Stimulated activated CD8-positive, alpha-beta memory T cell treated with anti-CD3 and anti-CD28 coated beads, Interleukin-15, amount 100 ng/mL, for 1 hour (primary cell): ENCODE measurements around the gene MRM2.

Experiments
- DNase-seq: peaks from one replicate; pipeline ENCODE4 v3.0.0-alpha.2; 2020; ENCODE audit warnings: low read depth

Gene MRM2

DNA sequence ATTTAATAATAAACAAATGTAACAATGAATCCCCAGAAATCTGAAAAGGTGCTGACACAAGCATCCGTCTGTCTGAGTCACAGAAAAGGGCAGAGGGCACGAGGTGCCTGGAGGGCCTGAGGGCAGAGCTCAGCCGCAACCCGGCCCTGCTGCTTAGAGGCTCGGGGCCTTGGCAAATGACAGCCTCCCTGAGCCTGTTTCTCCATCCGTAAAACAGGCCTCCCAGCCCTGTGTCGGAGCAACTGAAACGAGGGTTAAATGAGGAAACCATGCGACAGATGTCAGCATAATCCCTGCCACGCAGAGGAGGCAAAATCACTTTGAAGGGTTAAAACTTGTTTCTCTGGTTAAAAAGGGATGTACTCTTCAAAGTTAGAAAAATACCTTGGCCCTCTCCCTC, 24.9 kb upstream of the MRM2 start:
- no peak for DNase-seq

DNA sequence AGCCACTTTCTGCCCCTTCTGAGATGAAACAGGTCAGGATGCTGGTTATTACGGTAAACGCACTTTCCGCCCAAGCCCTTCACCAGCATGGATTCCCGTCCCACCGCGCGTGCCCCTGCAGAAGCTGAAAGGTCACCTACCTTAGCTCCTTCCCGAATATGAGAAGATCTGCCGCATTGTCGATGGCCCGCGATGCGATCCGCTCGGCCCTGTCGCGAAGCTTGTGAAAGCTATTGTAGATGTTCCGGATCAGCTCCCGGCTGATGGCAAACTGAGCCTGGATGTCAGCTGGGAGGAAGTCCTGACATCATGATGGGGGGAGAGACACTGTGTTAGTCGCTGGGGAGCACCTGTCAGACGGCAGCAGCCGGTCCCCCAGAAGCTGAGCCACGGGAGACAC, 22.2 kb upstream of the MRM2 start:
- no peak for DNase-seq

DNA sequence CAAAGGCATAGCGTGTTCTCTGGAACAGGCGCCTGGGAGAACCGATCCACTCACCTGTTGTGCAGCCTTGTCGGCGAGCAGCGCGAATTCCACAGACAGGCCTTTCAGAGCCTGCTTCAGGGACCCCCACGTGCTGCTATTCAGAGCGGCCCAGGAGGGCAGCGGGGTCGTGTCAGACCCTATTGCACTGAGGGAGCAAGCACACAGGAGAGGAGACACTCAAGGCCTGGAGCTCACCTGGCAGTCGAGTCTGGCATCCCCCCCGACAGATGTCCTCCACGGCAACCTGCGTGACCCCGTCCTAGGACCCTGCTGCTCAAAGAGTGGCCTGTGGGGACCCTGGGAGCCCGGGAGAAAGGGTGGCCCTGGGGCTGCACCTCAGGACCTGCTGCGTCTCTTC, 21.2 kb upstream of the MRM2 start:
- DNase-seq = no peak

DNA sequence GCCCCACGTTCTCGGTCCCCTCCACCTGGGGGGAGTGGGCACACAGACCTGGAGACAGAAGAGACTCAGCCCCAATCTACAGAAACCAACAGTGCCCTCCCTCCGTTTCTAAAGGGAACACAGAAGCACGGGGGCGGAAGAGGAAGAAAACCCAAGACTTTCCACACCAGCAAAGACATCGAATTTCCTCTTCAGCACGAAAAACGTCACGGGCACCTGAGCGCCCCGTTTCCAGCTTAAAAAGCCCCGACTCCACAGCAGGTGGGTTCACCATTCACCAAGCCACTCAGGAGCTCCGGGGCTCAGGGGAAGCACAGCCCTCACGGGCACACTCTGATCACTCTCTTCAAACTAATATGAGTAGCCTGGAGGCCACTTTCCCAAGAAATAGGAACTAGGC, 19.6 kb upstream of the MRM2 start:
- peak; percentile 7 for DNase-seq

DNA sequence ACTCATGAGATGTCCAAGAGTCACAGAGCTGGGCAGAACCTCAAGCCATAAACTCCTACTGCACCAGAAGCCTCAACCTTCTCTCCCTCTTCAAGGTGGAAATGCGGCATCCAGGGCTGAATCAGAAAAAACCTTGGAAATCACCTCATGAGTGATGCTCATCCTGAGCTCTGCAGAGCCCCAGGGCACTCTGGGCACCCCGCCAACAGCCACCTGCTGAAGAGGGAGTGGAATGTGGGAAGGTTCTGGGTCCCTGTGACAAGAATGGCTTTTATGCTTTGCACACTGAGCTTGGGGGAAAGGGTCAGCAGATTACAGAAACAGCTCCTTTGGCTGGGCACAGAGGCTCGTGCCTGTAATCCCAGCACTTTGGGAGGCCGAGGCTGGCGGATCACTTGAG, 18.8 kb upstream of the MRM2 start:
- no peak for DNase-seq

DNA sequence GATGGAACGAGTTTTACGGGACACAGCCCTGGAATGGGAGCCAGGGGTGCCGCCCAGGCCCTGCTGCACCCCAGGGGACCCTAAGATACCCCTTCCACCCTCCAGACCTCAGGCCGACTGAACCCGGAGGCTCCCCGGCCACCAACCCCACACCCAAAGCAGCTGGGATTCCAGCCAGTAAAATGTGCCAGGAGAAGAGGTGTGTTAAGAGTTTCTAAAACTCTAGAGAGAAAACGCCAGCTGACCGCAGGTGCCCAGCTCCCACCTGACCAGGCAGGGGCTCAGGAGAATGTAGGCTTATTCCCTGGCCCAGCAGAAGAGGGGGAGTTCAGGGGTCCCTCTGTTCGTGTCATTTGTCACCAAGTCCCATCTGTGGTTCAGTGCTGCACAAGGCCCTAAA, 17.5 kb upstream of the MRM2 start:
- no peak for DNase-seq

DNA sequence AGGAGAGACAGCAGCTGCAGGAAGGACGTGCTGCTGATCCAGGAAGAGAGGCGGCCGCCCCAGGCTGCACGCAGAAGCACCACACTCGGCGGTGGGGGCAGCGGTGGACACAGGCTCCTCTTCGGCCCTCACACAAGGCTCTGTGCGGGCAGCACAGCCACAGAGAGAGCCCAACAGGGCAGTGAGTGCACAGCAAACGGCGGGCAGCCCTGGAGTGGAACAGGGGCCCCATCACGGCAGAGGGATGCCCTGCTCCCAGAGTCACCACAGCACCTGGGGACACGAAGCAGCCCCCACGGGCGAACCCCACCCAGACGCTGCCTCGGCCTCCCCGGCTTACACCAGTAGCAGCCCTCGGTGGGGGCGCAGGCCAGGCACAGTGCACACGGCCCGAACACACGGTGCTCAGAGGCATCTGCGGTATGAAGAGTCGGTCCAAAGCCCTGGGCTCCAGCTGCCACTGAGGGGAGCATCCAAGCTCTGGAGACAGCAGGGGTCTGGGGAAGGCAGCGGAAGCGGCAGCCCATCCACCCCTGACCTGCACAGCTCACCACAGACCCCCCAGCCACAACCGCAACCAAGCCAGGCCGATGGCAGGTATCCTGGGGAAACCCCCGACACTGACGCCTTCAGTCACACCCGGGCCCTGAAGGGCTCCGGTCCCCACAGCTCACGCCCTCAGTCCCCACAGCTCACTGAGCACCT, 16.8 kb upstream of the MRM2 start:
- DNase-seq = no peak

DNA sequence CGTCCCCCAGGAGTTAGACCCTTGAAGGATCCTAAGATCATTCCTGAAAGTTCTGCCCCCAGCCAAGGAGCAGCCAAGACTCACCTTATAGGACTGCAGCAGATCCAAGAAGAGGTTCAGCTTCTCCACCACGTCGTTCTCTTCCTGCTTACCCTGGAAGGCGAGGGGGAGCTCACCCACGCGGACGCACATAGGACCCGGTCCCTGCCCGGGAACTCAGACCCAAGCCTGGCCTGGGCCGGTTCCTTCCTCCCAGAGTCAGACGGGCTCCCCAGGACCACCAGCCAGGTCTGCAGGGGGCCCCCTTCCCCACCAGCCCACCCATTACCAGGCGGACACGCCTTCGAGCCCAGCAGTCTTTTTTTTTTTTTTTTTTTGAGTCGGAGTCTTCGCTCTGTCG, 15.6 kb upstream of the MRM2 start:
- DNase-seq = no peak

DNA sequence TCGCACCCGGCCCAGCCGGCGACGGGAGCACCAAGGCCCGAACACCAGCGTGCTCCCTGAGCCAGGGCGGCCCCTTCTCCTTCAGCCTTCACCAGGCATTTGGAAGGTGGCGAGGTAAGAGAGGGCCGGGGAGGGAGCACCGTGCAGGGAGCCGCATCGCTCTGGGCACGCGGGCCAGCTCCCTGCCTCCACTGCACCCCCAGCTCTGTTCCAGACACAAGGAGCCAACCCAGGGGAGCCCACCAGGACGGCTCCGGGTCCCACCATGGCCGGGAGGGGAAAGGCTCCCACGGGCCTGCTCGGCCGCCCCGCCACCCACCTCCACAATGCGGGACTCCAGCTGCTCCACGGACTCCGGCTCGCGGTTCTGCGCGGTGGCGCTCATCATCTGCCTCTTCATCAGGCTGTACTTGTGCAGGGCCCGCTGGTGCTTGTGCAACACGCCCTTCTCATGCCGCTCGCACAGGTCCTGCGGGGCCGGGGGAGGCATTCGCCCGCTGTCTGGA, 15.1 kb upstream of the MRM2 start:
- DNase-seq = no peak

DNA sequence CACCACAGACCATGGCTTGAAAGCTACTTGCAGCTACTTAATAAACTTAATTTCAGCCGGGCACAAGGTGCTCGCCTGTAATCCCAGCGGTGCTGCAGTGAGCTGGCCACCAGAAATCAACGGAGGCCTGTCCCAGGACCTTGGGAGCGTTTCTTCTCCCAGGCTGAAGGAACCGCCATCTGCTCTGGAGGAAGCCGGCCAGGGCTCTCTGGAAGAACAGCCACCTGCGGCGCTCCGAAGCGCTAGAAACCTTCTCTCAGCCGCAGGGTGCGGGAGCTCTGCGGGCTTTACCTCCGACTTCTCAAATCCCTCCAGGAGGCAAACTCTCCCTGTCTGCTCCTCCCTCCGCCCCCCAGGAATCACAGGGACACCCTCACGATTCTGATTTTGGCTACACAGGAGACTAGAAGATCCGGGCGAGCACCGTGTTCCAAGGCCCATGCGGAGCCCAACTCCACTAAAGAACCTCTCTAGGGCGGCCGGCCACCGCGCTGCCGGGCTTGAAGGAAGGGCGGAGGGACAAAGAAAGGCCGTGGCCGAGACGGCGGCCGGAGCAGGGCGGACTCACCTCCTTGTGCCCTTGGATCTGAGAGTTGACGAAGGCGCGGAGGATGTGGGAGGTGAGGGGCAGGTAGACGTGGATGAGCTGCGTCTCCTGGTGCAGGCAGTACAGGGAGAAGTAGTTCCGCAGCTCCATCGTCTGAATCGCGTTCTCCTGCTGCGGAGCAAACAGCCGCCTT, 14.5 kb upstream of the MRM2 start:
- DNase-seq = no peak

DNA sequence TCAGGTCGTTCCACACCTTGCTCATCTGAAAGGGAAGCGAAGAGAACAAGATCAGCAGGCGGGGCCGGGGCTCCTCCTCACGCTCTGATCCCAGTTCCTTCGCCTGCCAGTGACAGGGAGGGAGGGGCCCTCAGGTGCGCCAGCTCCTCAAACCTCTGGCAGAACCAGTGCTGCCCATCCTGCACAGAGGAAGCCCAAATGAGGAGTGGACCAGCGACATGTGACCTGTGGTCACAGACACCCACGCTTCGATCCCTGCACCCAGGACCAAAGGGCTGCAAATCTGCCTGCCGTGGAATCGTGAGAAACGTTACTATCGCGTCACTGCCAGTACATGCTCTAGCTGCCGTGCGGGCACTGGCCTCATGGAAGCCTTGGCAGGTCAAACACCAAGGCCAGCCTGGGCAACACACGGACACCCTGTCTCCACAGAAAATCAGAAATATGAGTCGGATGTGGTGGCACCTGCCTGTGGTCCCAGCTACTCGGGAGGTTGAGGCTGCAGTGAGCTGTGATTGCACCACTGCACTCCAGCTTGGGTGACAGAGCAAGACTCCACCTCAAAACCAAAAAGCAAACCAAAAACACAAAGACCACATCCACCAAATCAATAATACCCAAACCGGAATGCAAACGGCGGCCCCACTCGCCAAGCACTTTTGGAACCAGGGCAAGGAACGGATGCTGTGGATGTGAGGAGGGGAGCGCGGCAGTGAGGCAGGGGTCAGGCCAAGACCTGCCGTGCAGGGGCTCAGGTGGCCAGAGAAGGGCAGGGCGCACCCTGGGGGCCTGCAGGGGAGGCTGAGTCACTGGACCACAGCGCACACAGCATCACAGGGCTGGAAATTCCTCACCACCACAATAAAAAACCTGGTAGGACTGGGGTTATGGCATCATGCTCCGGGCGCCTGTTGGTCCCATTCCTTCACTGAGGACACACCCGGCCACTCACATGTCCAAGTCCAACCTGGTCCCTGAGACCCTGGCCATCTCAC, 13.4 kb upstream of the MRM2 start:
- DNase-seq = no peak

DNA sequence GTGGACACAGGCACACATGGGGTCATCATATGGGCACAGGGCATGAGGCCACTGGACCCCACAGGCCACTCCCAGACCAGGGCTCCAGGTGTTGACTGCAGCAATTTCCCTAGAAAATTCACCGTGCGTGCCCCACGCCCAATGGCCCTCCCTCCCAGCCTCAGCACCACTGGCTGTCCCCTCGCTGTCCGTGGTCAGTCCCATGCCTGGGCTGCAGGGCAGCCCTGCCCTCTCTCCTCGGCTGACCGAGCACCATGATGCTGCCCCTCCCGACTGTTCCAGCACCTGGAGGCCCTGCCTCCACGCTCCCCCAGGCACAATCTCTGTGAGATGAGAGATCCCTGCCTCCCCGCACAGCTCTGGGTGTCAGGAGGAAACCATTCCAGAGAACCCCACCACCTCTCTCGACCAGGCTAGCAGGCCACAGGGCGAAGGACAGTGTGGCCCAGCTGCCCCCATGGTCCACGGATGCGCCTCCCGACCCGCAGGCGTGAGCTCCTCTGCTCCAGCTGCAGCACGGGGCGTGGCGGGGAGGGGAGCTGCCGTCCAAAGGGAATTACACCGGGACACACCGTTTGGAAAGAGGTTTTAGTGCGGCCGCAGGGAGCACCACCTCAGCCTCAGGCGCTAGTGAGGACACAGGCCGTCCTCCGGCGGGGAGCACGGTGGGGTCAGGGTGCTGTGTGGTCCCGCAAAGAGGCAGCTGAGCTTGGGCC, 12.6 kb upstream of the MRM2 start:
- no peak for DNase-seq

DNA sequence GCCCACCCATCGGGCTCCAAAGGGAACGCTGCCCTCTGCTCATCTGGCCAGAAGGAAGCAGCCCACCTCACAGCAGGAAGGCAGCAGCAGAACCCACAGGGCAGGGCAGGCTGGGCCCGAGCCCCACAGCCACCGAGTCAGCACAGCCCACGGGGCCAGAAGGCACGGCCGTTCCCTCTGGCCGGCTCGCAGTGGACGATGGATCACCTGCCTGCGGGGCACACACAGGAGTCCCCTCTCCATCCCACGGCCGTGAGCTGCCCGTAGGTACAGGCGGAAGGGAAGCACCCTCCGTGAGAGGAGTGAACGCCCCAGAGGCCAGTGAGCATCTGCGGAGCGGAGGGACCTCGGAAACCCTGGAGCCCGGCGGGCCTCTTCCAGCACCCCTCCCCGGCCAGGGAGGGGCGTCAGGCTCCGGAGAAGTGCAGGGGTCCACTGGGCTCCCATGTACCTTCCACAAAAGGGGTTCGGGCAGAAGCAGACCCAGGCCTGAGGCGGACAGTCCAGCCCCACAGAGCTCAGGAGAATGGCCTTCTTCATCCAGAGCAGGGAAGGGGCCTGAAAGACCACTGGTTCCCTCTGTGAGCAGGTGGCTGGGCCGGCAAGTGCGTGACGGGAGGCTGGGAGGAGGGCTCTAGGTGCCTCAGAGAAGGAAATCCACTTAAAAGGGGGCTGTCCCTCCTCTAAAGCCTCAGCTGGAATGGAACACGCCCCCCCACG, 11.7 kb upstream of the MRM2 start:
- DNase-seq = no peak

DNA sequence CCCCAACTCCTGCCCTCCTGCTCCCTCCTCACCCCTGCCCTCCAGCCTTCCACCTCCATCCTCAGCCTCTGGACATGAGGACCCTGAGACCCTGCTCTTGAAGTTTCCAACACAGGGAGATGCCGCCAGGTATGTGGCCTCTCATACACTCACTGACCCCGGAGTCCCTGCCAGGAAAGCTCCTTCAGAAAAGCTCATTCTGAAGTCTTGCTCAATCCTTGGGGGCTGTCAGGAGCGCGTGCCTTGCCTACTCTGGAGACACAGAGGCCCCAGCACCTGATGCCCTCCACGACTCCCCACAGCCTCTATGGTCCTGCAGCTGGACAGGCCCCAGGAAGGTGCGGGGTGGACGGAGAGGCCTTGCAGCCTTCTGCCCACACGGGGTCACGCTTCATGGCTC, 11.0 kb upstream of the MRM2 start:
- no peak for DNase-seq

DNA sequence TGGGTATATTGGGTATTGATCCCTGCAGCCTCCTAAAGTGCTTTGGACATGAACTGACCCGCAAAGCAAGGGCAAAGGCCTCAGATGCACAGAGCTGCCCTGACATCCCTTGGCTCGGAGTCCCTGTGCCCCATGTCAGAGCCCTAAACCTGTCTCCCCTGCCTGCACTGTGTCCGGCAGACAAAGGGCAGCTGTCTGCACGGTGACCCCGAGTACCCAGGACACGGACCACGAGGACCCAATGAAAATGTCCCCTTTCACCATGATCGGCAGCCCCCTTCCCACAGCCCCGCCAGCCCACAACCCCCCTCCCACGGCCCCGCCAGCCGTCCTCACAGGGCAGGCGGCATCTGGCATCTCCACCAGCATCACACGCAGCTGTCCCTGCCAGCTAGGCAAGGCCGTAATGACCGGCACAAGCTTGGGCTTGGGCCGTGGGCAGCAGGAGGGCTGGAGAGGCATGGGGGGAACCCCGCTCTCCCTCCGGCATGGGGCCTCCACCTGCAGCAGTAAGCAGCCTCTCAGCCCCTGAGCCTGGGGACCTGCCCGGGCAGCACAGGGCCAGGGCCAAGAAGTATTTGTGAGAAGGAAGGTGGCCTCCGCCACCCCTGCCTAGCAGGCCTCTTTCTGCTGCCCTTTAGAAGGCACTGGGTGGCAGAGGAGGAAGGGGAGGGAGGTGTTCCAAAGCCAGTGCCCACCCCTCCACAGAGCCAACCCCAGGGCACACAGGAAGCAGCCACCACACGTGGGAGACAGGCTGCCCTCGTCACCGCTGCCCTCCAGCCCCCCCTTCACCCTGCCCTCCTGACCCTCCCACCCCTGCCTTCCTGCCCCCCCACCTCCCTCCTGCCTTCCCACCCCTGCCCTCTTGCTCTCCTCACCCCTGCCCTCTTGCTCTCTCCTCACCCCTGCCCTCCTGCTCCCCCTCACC, 10.1 kb upstream of the MRM2 start:
- no peak for DNase-seq

DNA sequence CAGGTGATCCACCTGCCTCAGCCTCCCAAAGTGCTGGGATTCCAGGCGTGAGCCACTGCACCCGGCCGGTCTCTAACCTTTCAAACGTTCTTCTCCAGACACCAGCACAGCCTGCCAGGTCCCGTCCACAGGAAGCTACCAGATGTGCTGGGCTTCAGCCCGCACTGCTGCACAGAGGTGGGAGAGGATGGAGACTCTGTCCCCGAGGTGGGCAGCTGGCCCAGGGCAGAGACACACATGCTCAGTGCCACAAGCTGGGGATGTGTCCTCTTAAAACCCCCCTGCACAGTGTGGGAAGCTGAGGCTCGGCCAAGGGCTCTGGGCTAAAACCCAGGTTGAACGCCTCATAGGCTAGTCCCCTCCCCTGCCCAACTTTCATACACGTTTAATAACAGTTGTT, 9.4 kb upstream of the MRM2 start:
- no peak for DNase-seq

DNA sequence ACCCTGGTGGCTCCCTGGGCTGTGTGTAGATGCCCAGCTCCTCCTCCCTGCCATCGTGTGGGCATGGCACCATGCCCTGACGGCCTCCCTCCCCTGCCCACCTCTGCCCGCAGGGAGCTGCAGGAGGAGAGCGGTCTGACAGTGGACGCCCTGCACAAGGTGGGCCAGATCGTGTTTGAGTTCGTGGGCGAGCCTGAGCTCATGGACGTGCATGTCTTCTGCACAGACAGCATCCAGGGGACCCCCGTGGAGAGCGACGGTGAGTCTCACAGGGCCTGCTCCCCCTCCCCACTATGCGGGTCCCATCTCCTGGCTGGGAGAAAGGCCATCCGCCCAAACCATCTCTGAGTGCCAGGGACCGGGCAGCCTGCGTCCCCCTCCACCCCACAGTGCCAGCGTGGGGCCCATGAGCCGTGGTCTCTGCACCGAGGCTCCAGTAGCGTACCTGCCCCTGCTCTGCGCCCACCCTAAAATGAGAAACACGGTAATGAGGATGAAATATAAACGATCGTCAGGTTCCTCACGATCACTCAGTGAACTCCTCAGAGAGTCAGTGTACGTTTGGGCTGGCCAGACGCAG, 7.8 kb upstream of the MRM2 start:
- DNase-seq = no peak

DNA sequence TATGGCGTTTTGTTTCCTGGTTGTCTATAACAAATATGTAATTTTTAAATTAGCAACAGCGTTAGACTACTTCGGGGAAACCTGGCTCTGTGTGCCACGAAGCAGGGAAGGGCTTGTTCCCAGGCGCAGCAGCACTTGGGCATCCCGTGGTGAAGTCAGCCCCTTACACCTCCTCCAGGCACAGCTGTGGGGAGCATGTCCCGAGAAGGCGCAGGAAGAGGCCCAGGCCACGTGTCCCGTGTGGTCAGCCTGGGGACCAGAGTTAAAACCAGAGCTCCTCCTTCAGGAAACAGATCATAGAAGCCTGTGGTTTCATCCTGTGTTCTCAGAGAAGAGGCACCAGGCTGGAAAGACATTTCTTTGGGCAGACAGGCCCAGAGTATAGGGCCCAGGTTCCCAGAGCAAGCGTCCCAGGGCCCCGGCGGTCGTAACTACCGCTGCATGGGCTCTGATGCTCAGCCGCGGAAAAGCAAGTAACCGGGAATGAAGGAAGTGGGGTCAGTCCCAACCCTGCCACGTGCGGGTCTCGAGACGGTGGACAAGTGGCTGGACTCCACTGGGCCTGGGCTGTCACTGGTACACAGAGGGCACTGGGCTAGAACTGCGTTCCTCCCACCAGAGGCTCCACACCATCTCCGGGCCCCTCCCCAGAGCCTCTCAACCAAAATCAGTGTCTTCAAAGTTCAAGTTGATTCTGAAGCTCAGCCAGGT, 7.1 kb upstream of the MRM2 start:
- no peak for DNase-seq
